Endodermal cell (in vitro differentiated cells): ENCODE results near the gene DBR1. TPM values are rescaled to one million over a fixed set of nuclear protein-coding genes. Genes with fewer than 3 reads are reported as not detected.
A peak's percentile ranks its signal among the peaks of the same experiment; 100 is the strongest.

ENCODE experiments used
- DNase-seq: peaks from one replicate; pipeline ENCODE4 v3.0.0-alpha.2; 2017
- H3K27ac ChIP-seq: 2 replicates; pipeline ENCODE4 v1.5.1; 2013; ENCODE audit warnings: mild to moderate bottlenecking, low read depth, low read length, moderate library complexity
- H3K27me3 ChIP-seq: 2 replicates; pipeline ENCODE4 v1.6.1; 2013; ENCODE audit warnings: mild to moderate bottlenecking, low read length, moderate library complexity; ENCODE audit not compliant: insufficient read depth, control insufficient read depth, poor library complexity, severe bottlenecking
- H3K36me3 ChIP-seq: 2 replicates; pipeline ENCODE4 v1.7.0; 2013; ENCODE audit warnings: mild to moderate bottlenecking, low read length, moderate library complexity; ENCODE audit not compliant: control insufficient read depth, insufficient read depth
- H3K4me1 ChIP-seq: one replicate; pipeline ENCODE4 v1.7.0; 2013; ENCODE audit warnings: low read length; ENCODE audit not compliant: control insufficient read depth, insufficient read depth
- H3K4me3 ChIP-seq: 2 replicates; pipeline ENCODE4 v1.5.1; 2013; ENCODE audit warnings: mild to moderate bottlenecking, low read length, moderate library complexity
- H3K9ac ChIP-seq: 2 replicates; pipeline ENCODE4 v1.6.1; 2013; ENCODE audit warnings: mild to moderate bottlenecking, low read length, moderate library complexity; ENCODE audit not compliant: poor library complexity, severe bottlenecking; ENCODE audit errors: extremely low read depth
- H3K9me3 ChIP-seq: 2 replicates; pipeline ENCODE4 v1.6.1; 2013; ENCODE audit warnings: mild to moderate bottlenecking, low read length, moderate library complexity; ENCODE audit not compliant: control insufficient read depth
- H3K27ac Mint-ChIP-seq: 2 replicates; pipeline ENCODE4 v1.8.0; 2020; ENCODE audit warnings: mixed read lengths
- H3K27me3 Mint-ChIP-seq: 2 replicates; pipeline ENCODE4 v1.8.0; 2021; ENCODE audit warnings: mild to moderate bottlenecking, mixed read lengths; ENCODE audit not compliant: insufficient read depth
- H3K36me3 Mint-ChIP-seq: 2 replicates; pipeline ENCODE4 v1.8.0; 2020; ENCODE audit warnings: low read depth, mixed read lengths
- H3K4me1 Mint-ChIP-seq: 2 replicates; pipeline ENCODE4 v1.8.0; 2020; ENCODE audit warnings: mixed read lengths
- H3K4me3 Mint-ChIP-seq: 2 replicates; pipeline ENCODE4 v1.8.0; 2020; ENCODE audit warnings: mild to moderate bottlenecking, moderate library complexity, mixed read lengths
- H3K9me3 Mint-ChIP-seq: 2 replicates; pipeline ENCODE4 v1.8.0; 2020; ENCODE audit warnings: mild to moderate bottlenecking, mixed read lengths
- WGBS, 2 experiments: methylation state at CpG; one replicate each; pipeline versions ENCODE4 v1.1.5 to v1.1.7; 2013; ENCODE audit warnings: missing lambda C conversion rate in 2 of 2, mixed read lengths in 1 of 2; ENCODE audit not compliant: insufficient coverage in 1 of 2, insufficient read length in 1 of 2; 5-methylcytosine and 5-hydroxymethylcytosine counted together
- total RNA-seq, 2 donors: library from RNA; stranded (reverse); fragmentation: NEBNext Ultra II Directional in 1 of 2; extraction: Animal tissue kit (Norgen Biotek cat#: 25700) in 1 of 2; gene quantifications; 2 replicates in 1 of 2; 3 replicates in 1 of 2; pipeline ENCODE4 v1.2.1, GENCODE V29; 2021
- TF ChIP-seq, protein P1 (sequence below): fragments of 200-600 bp; sonication (generic); conservative IDR thresholded peaks from 2 replicates; pipeline ENCODE4 v1.5.0; 2021; ENCODE audit warnings: antibody characterized with exemption, mild to moderate bottlenecking

The DBR1 gene
- total RNA-seq, 2 donors from 2014 or later: 17.7 to 22.0 TPM

DNA sequence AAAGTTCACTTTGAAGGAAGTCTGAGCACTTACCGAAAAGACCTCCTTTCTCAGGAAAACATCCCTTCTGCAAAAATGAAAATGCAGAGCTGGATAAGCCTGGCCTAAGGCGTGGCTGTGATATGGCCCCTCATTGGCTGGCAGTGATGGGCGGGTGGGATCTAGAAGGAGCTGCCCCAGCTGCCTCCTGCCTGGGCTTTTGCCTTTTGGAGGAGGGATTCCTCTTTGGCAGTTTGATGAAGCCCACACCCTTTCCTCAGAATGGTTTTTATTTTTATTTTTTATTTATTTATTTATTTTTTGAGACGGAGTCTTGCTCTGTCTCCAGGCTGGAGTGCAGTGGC, 55.3 kb downstream of the DBR1 start:
- Histone ChIP-seq H3K27ac (no peak overlapping the region), H3K9me3 (peaks cover 6% of the 10 kb centered on the region), H3K4me3 (no peak overlapping the region), H3K36me3 (no peaks in the 10 kb centered on the region), H3K9ac (no peak overlapping the region), H3K27me3 (no peaks in the 10 kb centered on the region), H3K4me1 (no peaks in the 10 kb centered on the region)
- Mint-ChIP-seq H3K4me3 (no peak overlapping the region), H3K27me3 (peaks cover 7% of the 10 kb centered on the region), H3K36me3 (no peaks in the 10 kb centered on the region), H3K4me1 (peaks cover 6% of the 10 kb centered on the region), H3K9me3 (peaks cover 15% of the 10 kb centered on the region), H3K27ac (no peak overlapping the region)
- WGBS, 2 experiments: 88 to 100% methylated on average over 3 of the region's 4 CpGs
- peak; percentile 68 for DNase-seq
- TF ChIP-seq, protein P1, sequence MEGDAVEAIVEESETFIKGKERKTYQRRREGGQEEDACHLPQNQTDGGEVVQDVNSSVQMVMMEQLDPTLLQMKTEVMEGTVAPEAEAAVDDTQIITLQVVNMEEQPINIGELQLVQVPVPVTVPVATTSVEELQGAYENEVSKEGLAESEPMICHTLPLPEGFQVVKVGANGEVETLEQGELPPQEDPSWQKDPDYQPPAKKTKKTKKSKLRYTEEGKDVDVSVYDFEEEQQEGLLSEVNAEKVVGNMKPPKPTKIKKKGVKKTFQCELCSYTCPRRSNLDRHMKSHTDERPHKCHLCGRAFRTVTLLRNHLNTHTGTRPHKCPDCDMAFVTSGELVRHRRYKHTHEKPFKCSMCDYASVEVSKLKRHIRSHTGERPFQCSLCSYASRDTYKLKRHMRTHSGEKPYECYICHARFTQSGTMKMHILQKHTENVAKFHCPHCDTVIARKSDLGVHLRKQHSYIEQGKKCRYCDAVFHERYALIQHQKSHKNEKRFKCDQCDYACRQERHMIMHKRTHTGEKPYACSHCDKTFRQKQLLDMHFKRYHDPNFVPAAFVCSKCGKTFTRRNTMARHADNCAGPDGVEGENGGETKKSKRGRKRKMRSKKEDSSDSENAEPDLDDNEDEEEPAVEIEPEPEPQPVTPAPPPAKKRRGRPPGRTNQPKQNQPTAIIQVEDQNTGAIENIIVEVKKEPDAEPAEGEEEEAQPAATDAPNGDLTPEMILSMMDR: no peak

DNA sequence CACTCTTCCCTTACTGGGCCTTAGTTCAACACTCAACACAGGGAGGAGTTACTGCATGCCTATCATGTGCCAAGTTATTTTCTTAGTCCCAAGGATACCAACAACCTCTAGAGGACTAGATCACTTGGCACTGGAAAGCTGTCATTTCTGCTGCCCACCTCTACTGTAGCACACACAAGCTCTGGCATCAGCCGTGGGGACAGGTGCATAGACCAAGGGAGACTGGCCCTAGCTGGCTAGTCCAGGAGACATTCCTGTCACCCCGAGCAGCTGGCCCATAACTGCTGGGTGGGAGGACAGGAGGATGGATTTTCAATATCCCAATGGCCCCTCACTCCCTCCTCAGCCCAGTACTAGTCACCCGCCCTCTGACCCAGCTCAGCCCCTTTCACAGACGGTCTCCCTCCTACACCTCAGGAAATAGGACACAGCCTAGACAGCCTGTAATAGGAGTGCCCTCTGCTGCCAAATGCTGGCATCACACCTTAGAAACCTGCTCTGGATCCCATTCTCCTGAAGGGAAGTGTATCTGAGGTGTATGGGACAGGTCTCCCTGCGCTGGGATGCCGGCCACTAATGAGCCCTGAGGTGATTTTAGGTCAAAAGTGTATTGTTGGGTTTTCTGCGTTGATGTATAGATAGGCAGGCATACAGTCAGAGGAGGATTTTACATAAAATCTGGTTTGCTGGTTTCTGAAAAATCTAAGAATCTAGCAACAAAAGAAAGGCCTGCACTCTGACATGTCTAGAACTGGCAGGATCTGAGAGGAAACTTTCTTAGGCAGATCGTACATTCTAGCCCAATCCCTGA, 55.9 kb downstream of the DBR1 start:
- Mint-ChIP-seq H3K36me3 (no peaks in the 10 kb centered on the region), H3K27ac (no peak overlapping the region), H3K27me3 (peaks cover 7% of the 10 kb centered on the region), H3K9me3 (peaks cover 11% of the 10 kb centered on the region), H3K4me3 (no peak overlapping the region), H3K4me1 (peaks cover 12% of the 10 kb centered on the region)
- no peaks in the 10 kb centered on the region for H3K36me3 ChIP-seq
- WGBS, 2 experiments: 53 to 61% methylated on average over 4 to 8 of the region's 8 CpGs
- H3K9ac ChIP-seq: no peak overlapping the region
- peaks cover 6% of the 10 kb centered on the region for H3K9me3 ChIP-seq
- H3K4me3 ChIP-seq: no peak overlapping the region
- DNase-seq: peak; percentile 98
- TF ChIP-seq, protein P1: peak; percentile 83
- H3K4me1 ChIP-seq: no peaks in the 10 kb centered on the region
- H3K27me3 ChIP-seq: no peaks in the 10 kb centered on the region
- H3K27ac ChIP-seq: no peak overlapping the region

GRCh38 chr3:138114988-138115971, 59.4 kb downstream of the DBR1 start, which contains the start of gene DZIP1L:
Gene DZIP1L, minus strand, starts transcription at chr3:138115608. Its CDS starts 11,637 bp downstream, at chr3:138103971.
- Histone ChIP-seq H3K4me3 (peak within 1 kb of the TSS; percentile 86), H3K27me3 (no peaks in the 10 kb centered on the region), H3K27ac (peak within 1 kb of the TSS; percentile 84), H3K9me3 (peaks cover 6% of the 10 kb centered on the region), H3K9ac (peak within 1 kb of the TSS; percentile 81), H3K36me3 (peaks cover 16% of the 10 kb centered on the region), H3K4me1 (no peaks in the 10 kb centered on the region)
- H3K4me1 Mint-ChIP-seq: peaks cover 23% of the 10 kb centered on the region
- peak within 1 kb of the TSS; percentile 96 for H3K27ac Mint-ChIP-seq
- DNase-seq: peak; percentile 92
- H3K27me3 Mint-ChIP-seq: peaks cover 7% of the 10 kb centered on the region
- WGBS, 2 experiments: 0 to 2% methylated on average over 23 to 86 of the region's 86 CpGs
- TF ChIP-seq, protein P1: peak; percentile 73
- peaks cover 14% of the 10 kb centered on the region for H3K36me3 Mint-ChIP-seq
- peak within 1 kb of the TSS; percentile 85 for H3K4me3 Mint-ChIP-seq
- H3K9me3 Mint-ChIP-seq: peaks cover 3% of the 10 kb centered on the region
